ENCODE data around the gene NTM.

DNA sequence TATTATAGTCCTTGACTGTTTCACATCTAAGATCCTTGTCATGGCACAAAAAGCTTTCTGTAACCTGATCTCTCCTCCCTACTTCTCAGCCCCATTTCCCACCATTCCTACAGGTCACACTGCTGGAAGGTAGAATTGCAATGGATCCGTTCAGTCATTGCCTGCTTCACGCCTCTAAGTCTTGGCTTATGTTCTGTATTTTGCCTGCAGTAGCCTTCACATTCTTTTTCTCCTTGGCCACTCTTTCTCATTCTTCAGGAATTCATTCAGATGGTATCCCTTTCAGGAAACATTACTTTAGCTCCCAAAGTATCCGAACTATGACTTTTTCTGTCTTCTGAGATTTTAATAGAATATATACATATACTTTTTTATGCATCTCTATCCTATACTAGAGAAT, 731.5 kb downstream of the NTM start:
- TF ChIP-seq, protein P1, sequence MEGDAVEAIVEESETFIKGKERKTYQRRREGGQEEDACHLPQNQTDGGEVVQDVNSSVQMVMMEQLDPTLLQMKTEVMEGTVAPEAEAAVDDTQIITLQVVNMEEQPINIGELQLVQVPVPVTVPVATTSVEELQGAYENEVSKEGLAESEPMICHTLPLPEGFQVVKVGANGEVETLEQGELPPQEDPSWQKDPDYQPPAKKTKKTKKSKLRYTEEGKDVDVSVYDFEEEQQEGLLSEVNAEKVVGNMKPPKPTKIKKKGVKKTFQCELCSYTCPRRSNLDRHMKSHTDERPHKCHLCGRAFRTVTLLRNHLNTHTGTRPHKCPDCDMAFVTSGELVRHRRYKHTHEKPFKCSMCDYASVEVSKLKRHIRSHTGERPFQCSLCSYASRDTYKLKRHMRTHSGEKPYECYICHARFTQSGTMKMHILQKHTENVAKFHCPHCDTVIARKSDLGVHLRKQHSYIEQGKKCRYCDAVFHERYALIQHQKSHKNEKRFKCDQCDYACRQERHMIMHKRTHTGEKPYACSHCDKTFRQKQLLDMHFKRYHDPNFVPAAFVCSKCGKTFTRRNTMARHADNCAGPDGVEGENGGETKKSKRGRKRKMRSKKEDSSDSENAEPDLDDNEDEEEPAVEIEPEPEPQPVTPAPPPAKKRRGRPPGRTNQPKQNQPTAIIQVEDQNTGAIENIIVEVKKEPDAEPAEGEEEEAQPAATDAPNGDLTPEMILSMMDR (IDR thresholded peaks at IDR 0.05; ENCODE audit: low read depth, low read length): no peak
- TF ChIP-seq EZH2phosphoT487 (IDR thresholded peaks at IDR 0.05; ENCODE audit: low read depth): no peak

Data from OCI-LY3 (cell line).